22Rv1 (cell line): ENCODE measurements around the gene CLIP2.

Experiments
- ZFX ChIP-seq: fragments of 450-650 bp; IDR thresholded peaks from 2 replicates; pipeline ENCODE4 v1.6.1; 2017; ENCODE audit warnings: antibody characterized with exemption, borderline replicate concordance
- TF ChIP-seq, protein P1 (sequence below): fragments of 450-650 bp; IDR thresholded peaks from 2 replicates; pipeline ENCODE4 v1.5.1; 2017; ENCODE audit warnings: mild to moderate bottlenecking

DNA sequence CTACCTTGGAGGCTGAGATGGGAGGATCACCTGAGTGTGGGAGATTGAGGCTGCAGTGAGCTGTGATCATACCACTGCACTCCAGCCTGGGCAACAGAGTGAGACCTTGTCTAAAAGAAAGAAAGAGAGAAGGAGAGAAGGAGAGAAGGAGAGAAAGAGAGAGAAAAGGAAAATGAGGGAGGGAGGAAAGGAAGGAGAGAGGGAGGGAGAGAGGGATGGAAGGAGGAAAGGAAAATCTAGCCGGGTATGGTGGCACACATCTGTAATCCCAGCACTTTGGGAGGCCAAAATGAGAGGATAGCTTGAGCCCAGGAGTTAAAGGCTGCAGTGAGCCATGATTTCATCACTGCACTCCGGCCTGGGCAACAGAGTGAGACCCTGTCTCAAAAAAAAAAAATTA is 121.6 kb downstream of the CLIP2 start:
- TF ChIP-seq, protein P1, sequence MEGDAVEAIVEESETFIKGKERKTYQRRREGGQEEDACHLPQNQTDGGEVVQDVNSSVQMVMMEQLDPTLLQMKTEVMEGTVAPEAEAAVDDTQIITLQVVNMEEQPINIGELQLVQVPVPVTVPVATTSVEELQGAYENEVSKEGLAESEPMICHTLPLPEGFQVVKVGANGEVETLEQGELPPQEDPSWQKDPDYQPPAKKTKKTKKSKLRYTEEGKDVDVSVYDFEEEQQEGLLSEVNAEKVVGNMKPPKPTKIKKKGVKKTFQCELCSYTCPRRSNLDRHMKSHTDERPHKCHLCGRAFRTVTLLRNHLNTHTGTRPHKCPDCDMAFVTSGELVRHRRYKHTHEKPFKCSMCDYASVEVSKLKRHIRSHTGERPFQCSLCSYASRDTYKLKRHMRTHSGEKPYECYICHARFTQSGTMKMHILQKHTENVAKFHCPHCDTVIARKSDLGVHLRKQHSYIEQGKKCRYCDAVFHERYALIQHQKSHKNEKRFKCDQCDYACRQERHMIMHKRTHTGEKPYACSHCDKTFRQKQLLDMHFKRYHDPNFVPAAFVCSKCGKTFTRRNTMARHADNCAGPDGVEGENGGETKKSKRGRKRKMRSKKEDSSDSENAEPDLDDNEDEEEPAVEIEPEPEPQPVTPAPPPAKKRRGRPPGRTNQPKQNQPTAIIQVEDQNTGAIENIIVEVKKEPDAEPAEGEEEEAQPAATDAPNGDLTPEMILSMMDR, result no peak
- no peak for TF ChIP-seq ZFX
